Measurements from ENCODE around the gene WT1.
"Not testable (repeated sequence)": the region's sequence is repeated elsewhere in the genome, so short reads cannot be mapped to it uniquely, and the experiment has no call there.

WT1 gene

GRCh38 chr11:32386770-32387377 is 48.5 kb downstream of the WT1 start:
- no peaks in the 10 kb centered on the region for H3K36me3 ChIP-seq (ENCODE audit: control insufficient read depth in 2 of 2, insufficient read depth in 2 of 2, low read length in 2 of 2)
- H3K9ac ChIP-seq (ENCODE audit: low read length in 2 of 2): no peak overlapping the region
- no peak overlapping the region for H3K27ac ChIP-seq (ENCODE audit: low read length)

DNA sequence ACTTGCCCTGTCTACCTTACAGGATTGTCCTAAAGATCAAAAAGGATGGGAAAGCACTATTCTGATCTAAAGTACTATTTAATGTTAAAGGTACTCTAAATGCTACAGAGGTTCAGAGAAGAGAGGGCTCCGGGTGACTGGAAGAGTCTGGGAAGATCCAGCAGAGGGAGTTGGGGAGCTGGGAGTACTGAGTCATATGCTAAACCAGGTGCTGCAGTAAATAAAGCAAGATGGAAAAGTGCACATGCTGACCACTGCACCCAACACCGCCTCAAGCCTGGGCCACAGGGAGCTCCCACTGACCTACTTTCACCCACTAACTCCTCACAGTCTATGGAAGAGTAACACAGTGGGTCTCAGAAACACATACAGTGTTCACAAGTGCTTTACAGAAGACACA is 49.3 kb downstream of the WT1 start:
- Histone ChIP-seq H3K9me3 (ENCODE audit: control insufficient read depth in 2 of 2, low read length in 2 of 2) (no peaks in the 10 kb centered on the region), H3K27me3 (ENCODE audit: control insufficient read depth in 1 of 2, insufficient read depth in 2 of 2, low read length in 2 of 2) (peaks cover 0 to 6% of the 10 kb centered on the region in 2 donors), H3K4me3 (ENCODE audit: low read length in 2 of 2) (no peak overlapping the region), H3K27ac (ENCODE audit: low read length) (no peak overlapping the region), H3K36me3 (ENCODE audit: control insufficient read depth in 2 of 2, insufficient read depth in 2 of 2, low read length in 2 of 2) (no peaks in the 10 kb centered on the region), H3K9ac (ENCODE audit: low read length in 2 of 2) (no peak overlapping the region), H3K4me1 (ENCODE audit: control insufficient read depth, insufficient read depth, low read length) (no peaks in the 10 kb centered on the region)

More at GRCh38 chr11:32386770-32387377, 48.5 kb downstream of the WT1 start:
- H3K4me3 ChIP-seq (ENCODE audit: low read length in 2 of 2): no peak overlapping the region
- peaks cover 0 to 6% of the 10 kb centered on the region in 2 donors for H3K27me3 ChIP-seq (ENCODE audit: control insufficient read depth in 1 of 2, insufficient read depth in 2 of 2, low read length in 2 of 2)
- no peaks in the 10 kb centered on the region for H3K4me1 ChIP-seq (ENCODE audit: control insufficient read depth, insufficient read depth, low read length)
- H3K9me3 ChIP-seq (ENCODE audit: control insufficient read depth in 2 of 2, low read length in 2 of 2): no peaks in the 10 kb centered on the region

- H3K27me3 ChIP-seq (ENCODE audit: control insufficient read depth in 1 of 2, insufficient read depth in 2 of 2, low read length in 2 of 2): peaks cover 5 to 6% of the 10 kb centered on the region in 2 donors
Measured at GRCh38 chr11:32382339-32383049, 52.8 kb downstream of the WT1 start.

GRCh38 chr11:32381179-32381578 is 54.2 kb downstream of the WT1 start:
- H3K36me3 ChIP-seq (ENCODE audit: control insufficient read depth in 2 of 2, insufficient read depth in 2 of 2, low read length in 2 of 2): no peaks in the 10 kb centered on the region
- H3K4me1 ChIP-seq (ENCODE audit: control insufficient read depth, insufficient read depth, low read length): no peaks in the 10 kb centered on the region
- peaks cover 5 to 8% of the 10 kb centered on the region in 2 donors for H3K27me3 ChIP-seq (ENCODE audit: control insufficient read depth in 1 of 2, insufficient read depth in 2 of 2, low read length in 2 of 2)
- no peak overlapping the region for H3K9ac ChIP-seq (ENCODE audit: low read length in 2 of 2)
- H3K4me3 ChIP-seq (ENCODE audit: low read length in 2 of 2): no peak overlapping the region
- peaks cover 4 to 8% of the 10 kb centered on the region in 2 donors for H3K9me3 ChIP-seq (ENCODE audit: control insufficient read depth in 2 of 2, low read length in 2 of 2)
- H3K27ac ChIP-seq (ENCODE audit: low read length): no peak overlapping the region

More at GRCh38 chr11:32382339-32383049, 52.8 kb downstream of the WT1 start:
- Histone ChIP-seq H3K36me3 (ENCODE audit: control insufficient read depth in 2 of 2, insufficient read depth in 2 of 2, low read length in 2 of 2) (no peaks in the 10 kb centered on the region), H3K9ac (ENCODE audit: low read length in 2 of 2) (no peak overlapping the region), H3K27ac (ENCODE audit: low read length) (no peak overlapping the region), H3K4me3 (ENCODE audit: low read length in 2 of 2) (no peak overlapping the region), H3K9me3 (ENCODE audit: control insufficient read depth in 2 of 2, low read length in 2 of 2) (peaks cover 4 to 8% of the 10 kb centered on the region in 2 donors), H3K4me1 (ENCODE audit: control insufficient read depth, insufficient read depth, low read length) (no peaks in the 10 kb centered on the region)

- Histone ChIP-seq H3K36me3 (ENCODE audit: control insufficient read depth in 2 of 2, insufficient read depth in 2 of 2, low read length in 2 of 2) (no peaks in the 10 kb centered on the region), H3K27me3 (ENCODE audit: control insufficient read depth in 1 of 2, insufficient read depth in 2 of 2, low read length in 2 of 2) (peaks cover 5 to 8% of the 10 kb centered on the region in 2 donors), H3K4me3 (ENCODE audit: low read length in 2 of 2) (no peak overlapping the region), H3K4me1 (ENCODE audit: control insufficient read depth, insufficient read depth, low read length) (no peaks in the 10 kb centered on the region), H3K9me3 (ENCODE audit: control insufficient read depth in 2 of 2, low read length in 2 of 2) (peaks cover 4 to 8% of the 10 kb centered on the region in 2 donors), H3K27ac (ENCODE audit: low read length) (no peak overlapping the region), H3K9ac (ENCODE audit: low read length in 2 of 2) (no peak overlapping the region)
Measured at GRCh38 chr11:32379719-32380118, 55.6 kb downstream of the WT1 start.

GRCh38 chr11:32375826-32376225 is 59.5 kb downstream of the WT1 start:
- Histone ChIP-seq H3K9me3 (ENCODE audit: control insufficient read depth in 2 of 2, low read length in 2 of 2) (peaks cover 7 to 8% of the 10 kb centered on the region in 2 donors), H3K4me1 (ENCODE audit: control insufficient read depth, insufficient read depth, low read length) (no peaks in the 10 kb centered on the region), H3K9ac (ENCODE audit: low read length in 2 of 2) (no peak overlapping the region), H3K27me3 (ENCODE audit: control insufficient read depth in 1 of 2, insufficient read depth in 2 of 2, low read length in 2 of 2) (peaks cover 4 to 9% of the 10 kb centered on the region in 2 donors), H3K36me3 (ENCODE audit: control insufficient read depth in 2 of 2, insufficient read depth in 2 of 2, low read length in 2 of 2) (no peaks in the 10 kb centered on the region), H3K27ac (ENCODE audit: low read length) (no peak overlapping the region), H3K4me3 (ENCODE audit: low read length in 2 of 2) (no peak overlapping the region)

DNA sequence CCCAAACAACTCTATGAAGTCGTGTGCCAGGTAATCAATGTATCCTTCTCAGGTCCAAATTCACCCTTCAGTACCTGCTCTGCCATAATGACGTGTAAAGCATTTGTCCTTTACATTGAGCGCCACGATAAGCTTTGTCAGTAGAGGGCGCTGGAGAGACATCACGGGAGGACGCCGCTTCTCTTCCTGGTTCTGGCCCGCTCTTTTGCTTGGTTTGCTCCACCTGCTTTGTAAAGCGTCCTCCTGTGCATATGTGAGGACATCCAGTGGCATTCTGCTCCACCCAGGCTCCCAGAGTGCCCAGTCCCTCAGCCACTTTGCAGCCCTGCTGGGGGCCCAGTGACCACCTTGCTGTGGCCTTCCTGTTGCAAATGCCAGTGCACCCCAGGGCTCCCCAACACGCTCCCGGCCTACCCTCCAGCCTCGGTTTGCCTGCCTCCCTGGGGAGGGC is 61.1 kb downstream of the WT1 start:
- Histone ChIP-seq H3K36me3 (ENCODE audit: control insufficient read depth in 2 of 2, insufficient read depth in 2 of 2, low read length in 2 of 2) (no peaks in the 10 kb centered on the region), H3K9me3 (ENCODE audit: control insufficient read depth in 2 of 2, low read length in 2 of 2) (peaks cover 7 to 8% of the 10 kb centered on the region in 2 donors), H3K9ac (ENCODE audit: low read length in 2 of 2) (no peak overlapping the region), H3K27ac (ENCODE audit: low read length) (no peak overlapping the region), H3K4me3 (ENCODE audit: low read length in 2 of 2) (no peak overlapping the region), H3K4me1 (ENCODE audit: control insufficient read depth, insufficient read depth, low read length) (no peaks in the 10 kb centered on the region), H3K27me3 (ENCODE audit: control insufficient read depth in 1 of 2, insufficient read depth in 2 of 2, low read length in 2 of 2) (peaks cover 3 to 4% of the 10 kb centered on the region in 2 donors)

DNA sequence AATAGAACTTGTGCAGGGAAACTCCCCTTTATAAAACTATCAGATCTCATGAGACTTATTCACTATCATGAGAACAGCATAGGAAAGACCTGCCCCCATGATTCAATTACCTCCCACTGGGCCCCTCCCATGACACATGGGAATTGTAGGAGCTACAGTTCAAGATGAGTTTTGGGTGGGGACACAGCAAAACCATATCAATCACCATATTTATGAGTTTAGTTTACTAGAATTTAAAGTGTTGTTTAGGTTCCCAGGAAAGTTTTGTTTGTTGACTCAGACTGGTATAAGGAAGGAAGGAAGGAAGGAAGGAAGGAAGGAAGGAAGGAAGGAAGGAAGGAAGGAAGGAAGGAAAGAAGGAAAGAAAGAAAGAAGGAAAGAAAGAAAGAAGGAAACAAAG is 65.4 kb downstream of the WT1 start:
- H3K4me1 ChIP-seq (ENCODE audit: control insufficient read depth, insufficient read depth, low read length); H3K27me3 ChIP-seq (ENCODE audit: control insufficient read depth in 1 of 2, insufficient read depth in 2 of 2, low read length in 2 of 2); H3K4me3 ChIP-seq (ENCODE audit: low read length in 2 of 2); H3K27ac ChIP-seq (ENCODE audit: low read length); H3K36me3 ChIP-seq (ENCODE audit: control insufficient read depth in 2 of 2, insufficient read depth in 2 of 2, low read length in 2 of 2); H3K9ac ChIP-seq (ENCODE audit: low read length in 2 of 2); H3K9me3 ChIP-seq (ENCODE audit: control insufficient read depth in 2 of 2, low read length in 2 of 2): not testable (repeated sequence)

DNA sequence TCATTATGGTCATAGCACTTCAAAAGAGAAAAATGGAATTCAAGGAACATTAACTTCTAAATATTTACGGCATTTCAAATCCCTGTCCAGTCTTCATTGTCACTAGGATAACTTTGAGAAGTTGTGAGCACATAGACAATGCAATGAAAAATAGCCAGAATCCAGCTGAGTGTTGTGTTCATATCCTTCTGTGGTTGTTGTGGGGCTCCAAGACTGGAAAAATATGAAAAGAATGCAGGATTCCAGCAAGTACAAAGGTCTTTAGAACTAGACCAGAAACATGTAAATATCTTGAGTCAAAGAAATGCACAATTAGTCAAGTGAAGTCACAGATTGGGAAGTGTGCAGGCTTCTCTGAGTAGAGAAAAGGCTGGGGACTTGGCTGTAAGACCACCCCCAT is 68.7 kb downstream of the WT1 start:
- Histone ChIP-seq H3K4me1 (ENCODE audit: control insufficient read depth, insufficient read depth, low read length) (no peaks in the 10 kb centered on the region), H3K4me3 (ENCODE audit: low read length in 2 of 2) (no peak overlapping the region), H3K27me3 (ENCODE audit: control insufficient read depth in 1 of 2, insufficient read depth in 2 of 2, low read length in 2 of 2) (no peaks in the 10 kb centered on the region), H3K27ac (ENCODE audit: low read length) (no peak overlapping the region), H3K9ac (ENCODE audit: low read length in 2 of 2) (no peak overlapping the region), H3K9me3 (ENCODE audit: control insufficient read depth in 2 of 2, low read length in 2 of 2) (no peaks in the 10 kb centered on the region), H3K36me3 (ENCODE audit: control insufficient read depth in 2 of 2, insufficient read depth in 2 of 2, low read length in 2 of 2) (no peaks in the 10 kb centered on the region)

GRCh38 chr11:32365192-32365591 is 70.1 kb downstream of the WT1 start:
- Histone ChIP-seq H3K4me1 (ENCODE audit: control insufficient read depth, insufficient read depth, low read length) (no peaks in the 10 kb centered on the region), H3K9ac (ENCODE audit: low read length in 2 of 2) (no peak overlapping the region), H3K9me3 (ENCODE audit: control insufficient read depth in 2 of 2, low read length in 2 of 2) (no peaks in the 10 kb centered on the region), H3K36me3 (ENCODE audit: control insufficient read depth in 2 of 2, insufficient read depth in 2 of 2, low read length in 2 of 2) (no peaks in the 10 kb centered on the region), H3K27me3 (ENCODE audit: control insufficient read depth in 1 of 2, insufficient read depth in 2 of 2, low read length in 2 of 2) (no peaks in the 10 kb centered on the region), H3K27ac (ENCODE audit: low read length) (no peak overlapping the region), H3K4me3 (ENCODE audit: low read length in 2 of 2) (no peak overlapping the region)

GRCh38 chr11:32358729-32359128 is 76.6 kb downstream of the WT1 start:
- Histone ChIP-seq H3K27me3 (ENCODE audit: control insufficient read depth in 1 of 2, insufficient read depth in 2 of 2, low read length in 2 of 2) (peaks cover 5% of the 10 kb centered on the region in 2 donors), H3K4me3 (ENCODE audit: low read length in 2 of 2) (no peak overlapping the region), H3K27ac (ENCODE audit: low read length) (no peak overlapping the region), H3K36me3 (ENCODE audit: control insufficient read depth in 2 of 2, insufficient read depth in 2 of 2, low read length in 2 of 2) (no peaks in the 10 kb centered on the region), H3K9me3 (ENCODE audit: control insufficient read depth in 2 of 2, low read length in 2 of 2) (peaks cover 0 to 6% of the 10 kb centered on the region in 2 donors), H3K4me1 (ENCODE audit: control insufficient read depth, insufficient read depth, low read length) (no peaks in the 10 kb centered on the region), H3K9ac (ENCODE audit: low read length in 2 of 2) (no peak overlapping the region)
